Stimulated activated CD4-positive, alpha-beta T cell treated with anti-CD3 and anti-CD28 coated beads, Interleukin-2, amount 100 ng/mL, for 24 hours (primary cell): Measurements from ENCODE around the gene KCNJ6.
"Not testable (repeated sequence)": the region's sequence is repeated elsewhere in the genome, so short reads cannot be mapped to it uniquely, and the experiment has no call there.

ENCODE experiments used
- DNase-seq, 2 donors: peaks; one replicate each; pipeline ENCODE4 v3.0.0-alpha.2; 2020

Gene KCNJ6, protein sequence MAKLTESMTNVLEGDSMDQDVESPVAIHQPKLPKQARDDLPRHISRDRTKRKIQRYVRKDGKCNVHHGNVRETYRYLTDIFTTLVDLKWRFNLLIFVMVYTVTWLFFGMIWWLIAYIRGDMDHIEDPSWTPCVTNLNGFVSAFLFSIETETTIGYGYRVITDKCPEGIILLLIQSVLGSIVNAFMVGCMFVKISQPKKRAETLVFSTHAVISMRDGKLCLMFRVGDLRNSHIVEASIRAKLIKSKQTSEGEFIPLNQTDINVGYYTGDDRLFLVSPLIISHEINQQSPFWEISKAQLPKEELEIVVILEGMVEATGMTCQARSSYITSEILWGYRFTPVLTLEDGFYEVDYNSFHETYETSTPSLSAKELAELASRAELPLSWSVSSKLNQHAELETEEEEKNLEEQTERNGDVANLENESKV

DNA sequence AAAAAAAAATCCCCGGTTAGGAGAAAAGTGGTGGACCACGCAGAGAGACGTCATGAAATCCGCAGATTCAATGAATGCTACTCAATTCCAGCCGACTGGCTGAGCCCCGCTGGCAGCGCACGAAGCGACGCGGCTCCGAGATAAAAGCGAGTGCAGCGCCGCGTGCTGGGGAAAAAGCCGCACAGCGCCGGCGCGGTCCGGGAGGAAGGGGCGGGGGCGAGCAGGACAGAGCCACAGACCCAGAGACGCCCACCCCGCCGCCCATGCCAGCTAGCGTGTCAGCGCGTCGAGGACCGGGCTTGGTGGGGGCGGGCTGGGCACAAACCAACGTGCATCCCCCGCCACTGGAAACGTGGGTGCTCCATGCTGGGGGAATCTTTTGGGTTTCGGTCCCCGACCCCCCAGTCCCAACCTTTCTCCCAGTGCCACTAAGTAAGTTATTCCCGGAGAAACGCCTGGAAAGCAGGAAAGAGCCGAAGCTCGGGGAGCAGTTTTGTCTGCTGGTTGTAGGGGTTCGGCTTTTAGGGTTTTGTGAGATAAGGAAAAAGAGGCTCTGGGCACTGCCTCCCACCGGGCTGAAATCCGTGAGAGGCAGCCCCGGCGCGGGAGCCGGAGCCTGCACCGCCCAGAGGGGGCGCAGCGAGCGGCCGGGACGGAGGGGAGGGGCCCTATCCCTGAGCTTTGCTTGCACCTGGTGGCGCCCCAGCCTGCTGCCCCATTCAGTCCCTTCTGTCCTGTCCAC is at the start of gene KCNJ6:
Gene KCNJ6 (minus strand): TSS at position 148 of the 742 bp plus-strand sequence. CDS start 75,775 bp downstream, outside the sequence.
- DNase-seq: peak in 1 of 2 donors; percentile 24

- DNase-seq: no peak
These were observed 49.0 kb upstream of the KCNJ6 start for GRCh38 chr21:37965088-37965805.

DNA sequence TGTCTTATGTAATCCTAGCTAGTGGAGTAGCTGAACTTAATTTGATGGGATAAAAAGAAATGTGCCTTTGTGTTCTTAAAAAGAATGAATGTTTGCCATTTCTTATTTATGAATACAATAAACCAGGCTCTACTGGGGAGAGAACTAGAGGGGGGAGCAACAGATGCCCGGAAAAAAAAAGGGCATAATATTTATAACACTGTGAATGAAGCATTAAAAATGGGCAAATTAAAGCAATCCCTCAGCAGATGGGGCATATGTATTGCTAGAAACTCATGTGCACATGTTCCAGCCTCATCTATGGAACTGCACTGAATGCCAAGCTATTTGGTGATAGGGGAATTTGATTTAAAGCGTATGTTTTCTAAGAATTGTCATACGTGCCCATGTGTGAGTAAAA is 42.3 kb upstream of the KCNJ6 start:
- no peak for DNase-seq

DNA sequence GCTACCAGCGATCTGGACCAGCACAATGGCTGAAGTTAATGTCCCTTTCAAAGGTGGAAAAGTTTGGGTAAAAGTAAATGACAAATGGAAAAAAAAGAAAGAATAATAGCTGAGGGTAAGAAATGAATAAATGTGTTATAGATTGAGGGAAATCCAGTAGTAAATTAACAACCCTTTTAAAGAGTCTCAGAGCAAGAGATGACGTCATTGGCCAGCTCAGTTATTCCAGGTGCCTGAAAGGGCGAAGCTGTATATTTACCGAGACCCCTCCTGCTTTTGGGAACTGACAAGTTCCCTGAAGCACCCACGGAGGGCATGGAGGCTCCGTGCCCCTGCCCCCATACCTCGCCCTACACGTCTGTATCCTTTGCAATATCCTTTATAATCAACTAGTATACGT is 40.5 kb upstream of the KCNJ6 start:
- DNase-seq: no peak

DNA sequence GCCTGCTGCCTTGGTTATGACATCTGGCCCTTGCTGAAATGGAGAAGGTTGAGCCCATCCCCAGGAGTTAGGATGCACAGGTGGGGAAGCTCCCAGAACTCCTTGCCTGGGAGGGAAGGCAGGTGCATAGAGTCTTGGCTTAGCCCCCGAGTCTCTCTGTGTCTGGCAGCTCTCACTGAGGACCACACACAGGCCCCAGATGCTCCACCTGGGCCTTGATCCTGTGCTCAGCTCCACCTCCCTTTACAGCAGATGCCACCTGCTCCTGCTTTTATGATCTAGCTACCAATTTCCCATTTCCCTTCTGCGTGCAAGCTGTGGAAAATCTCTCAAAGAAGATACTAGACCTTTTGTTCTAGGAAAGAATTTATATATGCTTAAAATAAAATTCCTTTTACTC is 28.8 kb upstream of the KCNJ6 start:
- DNase-seq: no peak

DNA sequence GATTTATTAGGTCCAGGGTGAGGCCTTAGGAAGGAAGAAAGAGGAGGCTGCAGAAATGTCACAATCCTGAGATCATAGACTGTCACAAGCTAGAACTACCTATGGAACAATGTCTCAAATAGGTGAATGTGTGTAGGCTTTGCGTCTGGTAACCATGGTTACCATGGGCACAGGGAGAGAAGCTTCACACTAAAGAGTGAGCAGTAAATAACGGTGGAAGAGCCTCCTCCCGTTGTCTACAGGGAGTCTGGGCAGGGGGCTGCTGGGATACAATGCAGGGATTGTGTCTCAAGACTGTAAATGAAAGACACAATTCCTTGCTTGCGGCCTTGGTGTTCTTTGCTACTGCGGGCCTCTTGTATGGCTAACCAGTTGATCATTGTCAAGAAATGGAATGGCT is 28.2 kb upstream of the KCNJ6 start:
- no peak for DNase-seq

- DNase-seq: no peak
These were observed 24.4 kb upstream of the KCNJ6 start for GRCh38 chr21:37940691-37941090.

DNA sequence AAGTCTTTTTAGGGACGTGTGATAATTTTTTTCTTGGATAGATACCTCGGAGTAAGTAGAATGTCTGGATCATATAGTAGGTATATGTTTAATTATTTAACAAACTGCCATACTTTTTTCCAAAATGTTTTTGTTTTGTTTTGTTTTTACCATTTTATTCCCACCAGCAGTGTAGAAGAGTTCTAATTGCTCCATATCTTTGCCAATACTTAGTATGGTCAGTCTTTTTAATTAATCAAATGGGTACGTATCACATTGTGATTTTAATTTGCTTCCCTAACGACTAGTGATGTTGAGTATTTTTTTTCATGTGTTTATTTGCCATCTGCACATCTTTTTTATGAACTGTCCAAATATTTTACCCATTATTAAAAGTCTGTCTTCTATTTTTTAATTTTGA is 23.6 kb upstream of the KCNJ6 start:
- DNase-seq: no peak

DNA sequence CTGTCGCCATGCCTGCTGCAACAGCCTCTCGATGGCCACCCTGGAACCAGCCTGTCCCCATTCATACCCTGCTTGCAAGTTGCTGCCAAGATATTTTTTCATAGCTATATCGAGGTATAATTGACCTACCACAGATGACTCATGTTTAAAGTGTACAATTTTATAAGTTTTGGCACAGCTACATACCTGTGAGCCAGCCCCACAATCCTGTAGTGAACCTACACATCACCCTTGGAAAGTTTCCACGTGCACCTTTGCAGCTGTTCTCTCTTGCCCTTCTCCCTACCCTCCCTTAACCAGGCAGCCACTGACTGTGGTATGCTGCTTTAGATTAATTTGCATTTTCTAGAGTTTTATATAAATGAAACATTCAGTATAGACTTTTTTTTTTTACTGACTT is 23.0 kb upstream of the KCNJ6 start:
- DNase-seq: no peak

- no peak for DNase-seq
These were observed 21.4 kb upstream of the KCNJ6 start for GRCh38 chr21:37937668-37938067.

- DNase-seq: no peak
These were observed 19.9 kb upstream of the KCNJ6 start for GRCh38 chr21:37936010-37936785.

- no peak for DNase-seq
These were observed 16.7 kb upstream of the KCNJ6 start for GRCh38 chr21:37932936-37933335.

- DNase-seq: no peak
These were observed 11.5 kb upstream of the KCNJ6 start for GRCh38 chr21:37927711-37928110.

- DNase-seq: no peak
These were observed 4.8 kb upstream of the KCNJ6 start for GRCh38 chr21:37921091-37921490.

DNA sequence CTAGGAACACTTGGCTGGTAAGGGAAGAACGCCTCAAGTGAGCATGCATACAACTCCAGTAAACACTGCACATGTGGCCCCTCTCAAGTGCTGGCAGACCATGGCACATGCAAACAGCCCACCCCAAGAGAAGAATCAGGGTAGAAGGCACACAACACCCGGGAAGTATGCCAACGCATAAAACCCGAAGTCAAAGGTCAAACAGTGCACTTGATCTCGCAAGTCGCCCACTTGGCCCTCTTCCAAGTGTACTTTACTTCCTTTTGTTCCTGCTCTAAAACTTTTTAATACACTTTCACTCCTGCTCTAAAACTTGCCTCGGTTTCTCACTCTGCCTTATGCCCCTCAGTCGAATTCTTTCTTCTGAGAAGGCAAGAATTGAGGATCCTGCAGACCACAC is 4.0 kb upstream of the KCNJ6 start:
- not testable (repeated sequence) for DNase-seq

DNA sequence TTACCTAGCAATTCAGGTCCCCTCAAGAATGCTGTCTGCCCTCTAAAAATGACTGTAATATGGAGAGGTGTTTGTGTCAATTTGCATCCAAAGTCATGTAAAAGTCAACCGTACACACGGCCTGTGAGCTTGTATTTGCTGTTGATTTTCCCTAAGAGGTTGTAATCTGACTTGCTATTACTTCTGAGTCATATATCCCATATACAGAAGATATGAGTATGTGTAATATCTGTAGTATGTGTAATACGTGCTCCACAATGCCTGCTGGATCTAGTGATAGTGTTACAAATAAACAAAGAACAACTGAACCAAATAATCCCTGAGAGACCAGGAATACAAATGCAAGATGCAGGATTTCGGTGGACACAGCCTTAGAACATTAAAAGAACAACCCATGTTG is 1.4 kb upstream of the KCNJ6 start:
- DNase-seq: no peak

GRCh38 chr21:37915941-37916309 is 332 bp downstream of the KCNJ6 start:
- DNase-seq: no peak

DNA sequence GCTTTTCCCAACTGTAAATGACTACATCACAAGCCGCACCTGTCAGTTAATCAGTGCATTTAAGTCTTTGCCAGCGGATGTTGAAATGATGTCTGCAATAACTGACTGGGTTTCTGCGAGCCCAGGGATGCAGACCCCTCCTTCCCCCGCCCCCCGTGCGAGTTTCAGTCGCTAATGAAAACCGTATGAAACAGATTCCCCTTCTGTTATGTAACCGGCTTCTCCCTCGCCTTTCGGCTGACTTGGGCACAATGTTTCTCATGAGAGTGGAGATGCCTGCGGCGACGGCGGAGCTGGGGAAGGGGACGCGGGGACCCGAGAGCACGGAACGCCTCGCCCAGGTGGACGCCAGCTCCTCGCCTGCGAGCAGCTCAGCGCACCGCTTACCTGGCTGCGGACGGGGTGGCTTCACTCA is 753 bp downstream of the KCNJ6 start:
- DNase-seq: no peak

DNA sequence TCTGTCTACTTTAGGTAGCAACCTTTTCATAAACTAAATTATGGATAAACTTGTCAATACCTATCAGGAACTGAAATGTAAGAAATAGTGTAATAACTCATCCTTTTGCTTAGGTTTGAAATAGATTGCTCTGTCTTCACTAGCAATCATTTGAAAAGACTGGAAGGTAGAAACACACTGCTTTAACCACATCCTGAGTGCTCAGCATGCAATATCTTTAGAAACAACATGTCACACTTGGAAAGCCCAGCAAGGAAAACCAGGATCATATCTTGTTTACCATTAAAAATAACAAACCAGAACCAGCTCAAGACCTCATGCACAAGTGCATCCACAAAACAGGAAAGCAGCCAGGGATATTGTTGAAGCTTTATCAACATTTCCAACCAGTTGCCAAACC is 3.6 kb downstream of the KCNJ6 start:
- no peak for DNase-seq

- DNase-seq: no peak
These were observed 6.3 kb downstream of the KCNJ6 start for GRCh38 chr21:37909936-37910335.

GRCh38 chr21:37908691-37909090 is 7.6 kb downstream of the KCNJ6 start:
- no peak for DNase-seq

DNA sequence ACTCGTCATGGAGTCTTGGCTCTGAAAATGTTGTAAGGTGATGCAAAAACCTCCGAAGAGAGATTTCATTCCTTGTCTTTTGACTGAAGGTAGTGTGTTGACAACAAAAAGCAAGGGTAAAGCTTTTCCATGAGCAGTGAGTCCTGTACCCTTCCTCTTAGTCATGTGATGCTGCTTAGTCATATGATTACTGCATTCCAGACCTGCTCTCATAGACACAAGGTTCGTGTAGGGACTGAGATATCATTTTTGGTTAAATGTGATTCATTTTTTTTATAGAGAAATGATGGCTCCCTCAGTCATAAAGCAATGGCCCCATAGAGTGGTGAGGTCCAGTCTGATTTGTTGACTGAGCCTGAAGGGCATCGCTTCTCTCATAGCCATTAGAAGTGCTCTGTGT is 9.2 kb downstream of the KCNJ6 start:
- DNase-seq: no peak

DNA sequence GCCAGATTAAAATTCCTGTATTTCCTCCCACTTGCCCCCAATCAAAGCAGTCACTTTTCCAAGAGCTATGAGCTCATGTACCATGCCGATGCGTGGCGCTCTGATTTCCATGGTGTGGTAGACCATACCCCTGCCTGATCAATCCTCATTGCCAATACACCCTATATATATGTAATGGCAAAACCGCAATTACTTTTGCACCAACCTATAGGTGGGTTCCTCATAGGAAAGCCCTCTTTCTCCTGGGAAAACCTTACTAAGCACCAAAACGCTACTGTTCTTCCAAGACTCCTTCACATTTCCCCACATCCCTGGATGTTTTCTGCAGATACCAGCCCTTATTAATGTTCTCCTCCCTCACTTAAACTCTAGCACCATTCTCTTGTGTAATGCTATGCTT is 11.0 kb downstream of the KCNJ6 start:
- DNase-seq: no peak
